K562 (cell line): Measurements from ENCODE around the gene RHD. TPM values are rescaled to one million over a fixed set of nuclear protein-coding genes. Genes with fewer than 3 reads are reported as not detected.

Experiments used
- ARID3A ChIP-seq: IDR thresholded peaks from 2 replicates; pipeline ENCODE4 v1.6.1; 2012; ENCODE audit warnings: low read depth, low read length, improper control_type of control experiment, borderline replicate concordance
- CEBPB ChIP-seq: fragments of 450-650 bp; IDR thresholded peaks from 2 replicates; pipeline ENCODE4 v1.6.1; 2016; ENCODE audit warnings: missing genetic modification characterization, missing compliant biosample characterization
- ELF1 ChIP-seq: fragments of 200-800 bp; sonication (Bioruptor generic); IDR thresholded peaks from 2 replicates; pipeline ENCODE4 v1.6.1; 2016; ENCODE audit warnings: missing genetic modification characterization, missing compliant biosample characterization
- GATAD2A ChIP-seq: fragments of 450-650 bp; IDR thresholded peaks from 2 replicates; pipeline ENCODE4 v1.6.1; 2017
- HDAC8 ChIP-seq: fragments of 450-650 bp; IDR thresholded peaks from 2 replicates; pipeline ENCODE4 v1.6.1; 2016; ENCODE audit warnings: mild to moderate bottlenecking, missing genetic modification characterization, moderate library complexity, missing compliant biosample characterization
- NBN ChIP-seq: fragments of 450-650 bp; IDR thresholded peaks from 2 replicates; pipeline ENCODE4 v1.6.1; 2016; ENCODE audit warnings: low read depth, mild to moderate bottlenecking
- NKRF ChIP-seq: fragments of 450-650 bp; IDR thresholded peaks from 2 replicates; pipeline ENCODE4 v1.6.1; 2016; ENCODE audit warnings: borderline replicate concordance
- PHF20 ChIP-seq: fragments of 450-650 bp; IDR thresholded peaks from 2 replicates; pipeline ENCODE4 v1.6.1; 2018; ENCODE audit not compliant: partially characterized antibody
- SMAD1 ChIP-seq: fragments of 150-350 bp; IDR thresholded peaks from 2 replicates; pipeline ENCODE4 v1.6.1; 2014; ENCODE audit warnings: low read length, low read depth; ENCODE audit not compliant: partially characterized antibody
- SNAPC5 ChIP-seq: fragments of 250-450 bp; sonication (Bioruptor Pico); IDR thresholded peaks from 2 replicates; pipeline ENCODE4 v1.8.0; 2021; ENCODE audit warnings: moderate library complexity, mild to moderate bottlenecking, inconsistent platforms
- ZBTB40 ChIP-seq, 2 experiments: fragments of 450-650 bp in 1 of 2; sonication (generic) in 1 of 2; formaldehyde crosslinking in 1 of 2; IDR thresholded peaks; 2 replicates each; pipeline versions ENCODE4 v1.7.1 to v1.9.0; 2016 to 2022; ENCODE audit warnings: inconsistent platforms in 1 of 2, mild to moderate bottlenecking in 1 of 2, missing genetic modification reagents in 1 of 2
- ZBTB7A ChIP-seq: IDR thresholded peaks from 2 replicates; pipeline ENCODE4 v1.6.1; 2011; ENCODE audit warnings: low read depth, mild to moderate bottlenecking, low read length, moderate library complexity, borderline replicate concordance; ENCODE audit not compliant: control insufficient read depth
- ZNF165 ChIP-seq: fragments of 250-450 bp; sonication (Bioruptor Pico); IDR thresholded peaks from 2 replicates; pipeline ENCODE4 v1.4.0; 2020; ENCODE audit warnings: borderline replicate concordance
- polyA plus RNA-seq, 8 experiments: library from polyadenylated mRNA; depleted of rRNA in 4 of 8; stranded (reverse) in 5 of 8; unstranded in 3 of 8; fragments of >200 nt; fragmentation: Nextera tagmentation in 2 of 8; fragmentation: Illumina TruSeq in 1 of 8; extraction: Ambion mirVana in 2 of 8; extraction: Trizol in 1 of 8; gene quantifications; 2 replicates each; pipeline versions ENCODE4 v1.2.1 to v1.2.3, GENCODE V29; 2011 to 2014; ENCODE audit warnings: inconsistent platforms in 1 of 8, missing spikeins in 1 of 8
- total RNA-seq, 7 experiments: library from RNA; depleted of rRNA in 6 of 7; stranded (reverse); fragments of >200 nt in 6 of 7; fragmentation: Illumina TruSeq in 2 of 7; extraction: Trizol in 2 of 7; gene quantifications; 2 replicates each; pipeline versions ENCODE4 v1.2.1 to v1.2.3, GENCODE V29; 2011 to 2021; ENCODE audit warnings: low replicate concordance in 1 of 7

RHD gene
- total and polyA plus RNA-seq, 9 of the 15 experiments (the other 6 are each of a cell fraction or from before 2014, with no cell fraction given) = 8.8 to 32.4 (median 15.0) TPM

GRCh38 chr1:25232866-25233784 is 39.2 kb upstream of the RHD start (continued):
- TF ChIP-seq ZBTB40 (IDR thresholded peaks at IDR 0.05) = peak; percentile 10; the same call in 1 of the 2 replicates
- TF ChIP-seq ZBTB40 (CRISPR knock-in tag; IDR thresholded peaks at IDR 0.05) = no peak
- TF ChIP-seq SNAPC5 (CRISPR knock-in tag) = no peak
- peak; percentile 22; the same call in 1 of the 2 replicates for TF ChIP-seq NKRF
- no peak for TF ChIP-seq ARID3A
- TF ChIP-seq CEBPB (tag) = no peak; the same call in none of the 2 replicates
- peak; percentile 64; the same call in 1 of the 2 replicates for TF ChIP-seq NBN
- TF ChIP-seq SMAD1 = peak; percentile 14
- TF ChIP-seq ZBTB7A = peak; percentile 23; the same call in 1 of the 2 replicates
- no peak for TF ChIP-seq PHF20
- no peak for TF ChIP-seq ELF1 (tag)
- no peak for TF ChIP-seq GATAD2A
- TF ChIP-seq HDAC8 (tag) = 0 out of 2 replicates have a peak, but pooled peaks have one; percentile 25
- TF ChIP-seq ZNF165 = no peak
